ENCODE data around the gene ATG5. TPM values are rescaled to one million over a fixed set of nuclear protein-coding genes. Genes with fewer than 3 reads are reported as not detected.

ATG5 gene
- total and polyA plus RNA-seq, 2 donors (not counting 1 experiment from before 2014, with no cell fraction given): 13.6 to 26.3 TPM

DNA sequence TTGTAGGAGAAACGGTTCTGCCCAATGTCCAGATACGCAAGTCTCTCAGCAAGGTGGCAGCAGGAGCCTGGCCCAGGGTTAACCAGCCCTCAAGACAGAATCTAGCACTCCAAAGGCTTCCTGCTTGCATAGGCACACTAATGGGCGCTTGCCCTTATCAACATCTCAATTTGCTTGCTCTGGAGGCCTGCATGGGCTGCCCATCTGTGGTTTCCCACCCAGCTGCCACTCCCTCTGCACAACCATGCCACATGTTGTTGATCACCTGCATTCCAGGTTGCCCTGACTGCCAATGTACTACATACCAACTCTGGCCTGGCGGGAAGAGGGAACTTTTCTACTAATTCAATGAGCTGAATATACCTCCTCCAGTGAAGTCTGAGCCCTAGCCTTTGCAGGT, 74.6 kb downstream of the ATG5 start:
- intact Hi-C loops (cut with micrococcal nuclease): no loop called here
- ATAC-seq (ENCODE audit: low read depth): no peak
- no peak overlapping the region for H3K4me3 Mint-ChIP-seq
- no peak overlapping the region for H2AFZ ChIP-seq (ENCODE audit: insufficient read depth, low read depth, low read length, poor library complexity, severe bottlenecking)
- H3K79me2 ChIP-seq (ENCODE audit: control insufficient read depth, insufficient read depth, low read length): peaks cover 7% of the 10 kb centered on the region
- no peaks in the 10 kb centered on the region for H3K27me3 Mint-ChIP-seq
- H3K9me3 Mint-ChIP-seq (ENCODE audit: insufficient read depth): no peaks in the 10 kb centered on the region
- H3K4me1 ChIP-seq (ENCODE audit: control insufficient read depth in 2 of 2, insufficient read depth in 2 of 2, low read length in 2 of 2): no peaks in the 10 kb centered on the region
- no peak overlapping the region for H3K9ac ChIP-seq (ENCODE audit: low read length)
- no peak for DNase-seq
- 96% methylated on average over 4 of the region's 4 CpGs for WGBS (ENCODE audit: insufficient coverage)
- no peaks in the 10 kb centered on the region for H3K9me3 ChIP-seq (ENCODE audit: control extremely low read depth in 1 of 3, control insufficient read depth in 2 of 3, insufficient read depth in 1 of 3, low read length in 2 of 3)
- peaks cover 13 to 15% of the 10 kb centered on the region in 2 experiments for H3K36me3 ChIP-seq (replicated peaks in 1 of 2; ENCODE audit: control extremely low read depth in 1 of 2, control insufficient read depth in 1 of 2, extremely low read depth in 1 of 2, insufficient read depth in 2 of 2, low read length in 1 of 2)
- TF ChIP-seq, protein P1, sequence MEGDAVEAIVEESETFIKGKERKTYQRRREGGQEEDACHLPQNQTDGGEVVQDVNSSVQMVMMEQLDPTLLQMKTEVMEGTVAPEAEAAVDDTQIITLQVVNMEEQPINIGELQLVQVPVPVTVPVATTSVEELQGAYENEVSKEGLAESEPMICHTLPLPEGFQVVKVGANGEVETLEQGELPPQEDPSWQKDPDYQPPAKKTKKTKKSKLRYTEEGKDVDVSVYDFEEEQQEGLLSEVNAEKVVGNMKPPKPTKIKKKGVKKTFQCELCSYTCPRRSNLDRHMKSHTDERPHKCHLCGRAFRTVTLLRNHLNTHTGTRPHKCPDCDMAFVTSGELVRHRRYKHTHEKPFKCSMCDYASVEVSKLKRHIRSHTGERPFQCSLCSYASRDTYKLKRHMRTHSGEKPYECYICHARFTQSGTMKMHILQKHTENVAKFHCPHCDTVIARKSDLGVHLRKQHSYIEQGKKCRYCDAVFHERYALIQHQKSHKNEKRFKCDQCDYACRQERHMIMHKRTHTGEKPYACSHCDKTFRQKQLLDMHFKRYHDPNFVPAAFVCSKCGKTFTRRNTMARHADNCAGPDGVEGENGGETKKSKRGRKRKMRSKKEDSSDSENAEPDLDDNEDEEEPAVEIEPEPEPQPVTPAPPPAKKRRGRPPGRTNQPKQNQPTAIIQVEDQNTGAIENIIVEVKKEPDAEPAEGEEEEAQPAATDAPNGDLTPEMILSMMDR (IDR thresholded peaks at IDR 0.05): no peak
- TF ChIP-seq EZH2 (IDR thresholded peaks at IDR 0.05; ENCODE audit: borderline replicate concordance, insufficient read depth, low read depth, low read length, poor library complexity, severe bottlenecking): no peak
- H3K4me2 ChIP-seq (replicated peaks; ENCODE audit: low read depth, low read length, poor library complexity, severe bottlenecking): no peak overlapping the region
- H3K27ac Mint-ChIP-seq: no peak overlapping the region
- H3K27me3 ChIP-seq (replicated peaks in 1 of 4; ENCODE audit: control extremely low read depth in 1 of 4, control insufficient read depth in 3 of 4, insufficient read depth in 4 of 4, low read length in 3 of 4): no peaks in the 10 kb centered on the region
- H3K4me3 ChIP-seq (ENCODE audit: control extremely low read depth in 1 of 5, extremely low read depth in 1 of 5, insufficient read depth in 1 of 5, low read depth in 2 of 5, low read length in 4 of 5): no peak overlapping the region
- peaks cover 29% of the 10 kb centered on the region for H4K20me1 ChIP-seq (ENCODE audit: control insufficient read depth, insufficient read depth, low read length, poor library complexity, severe bottlenecking)
- POLR2A ChIA-PET: no interaction called here
- no peak overlapping the region for H3K27ac ChIP-seq (ENCODE audit: low read length in 2 of 2)
- CTCF ChIA-PET: no interaction called here
- peaks cover 18% of the 10 kb centered on the region for H3K4me1 Mint-ChIP-seq

DNA sequence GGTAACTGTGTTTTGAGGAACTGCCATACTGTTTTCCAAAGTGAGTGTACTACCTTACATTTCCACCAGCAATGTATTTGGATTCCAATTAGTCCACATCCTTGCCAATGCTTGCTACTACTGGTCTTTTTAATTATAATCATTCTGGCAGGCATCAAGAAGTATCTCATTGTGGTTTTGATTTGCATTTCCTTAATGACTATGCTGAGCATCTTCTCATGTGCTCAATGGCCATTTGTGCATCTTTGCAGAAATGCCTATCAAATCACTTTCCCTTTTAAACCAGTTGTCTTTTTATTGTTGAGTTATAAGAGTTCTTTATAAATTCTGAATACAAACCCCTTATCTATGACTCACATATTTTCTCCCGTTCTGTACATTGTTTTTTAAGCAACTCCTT, 75.9 kb downstream of the ATG5 start:
- H3K4me1 Mint-ChIP-seq: peaks cover 18% of the 10 kb centered on the region
- H3K79me2 ChIP-seq (ENCODE audit: control insufficient read depth, insufficient read depth, low read length): peaks cover 3% of the 10 kb centered on the region
- H3K4me3 Mint-ChIP-seq: no peak overlapping the region
- no peak overlapping the region for H3K9ac ChIP-seq (ENCODE audit: low read length)
- no peak overlapping the region for H3K4me2 ChIP-seq (replicated peaks; ENCODE audit: low read depth, low read length, poor library complexity, severe bottlenecking)
- DNase-seq (no peak), ATAC-seq (ENCODE audit: low read depth) (no peak)
- H3K9me3 ChIP-seq (ENCODE audit: control extremely low read depth in 1 of 3, control insufficient read depth in 2 of 3, insufficient read depth in 1 of 3, low read length in 2 of 3): no peaks in the 10 kb centered on the region
- no peak overlapping the region for H3K4me3 ChIP-seq (ENCODE audit: control extremely low read depth in 1 of 5, extremely low read depth in 1 of 5, insufficient read depth in 1 of 5, low read depth in 2 of 5, low read length in 4 of 5)
- no peaks in the 10 kb centered on the region for H3K9me3 Mint-ChIP-seq (ENCODE audit: insufficient read depth)
- CTCF ChIA-PET: no interaction called here
- peaks cover 24% of the 10 kb centered on the region for H4K20me1 ChIP-seq (ENCODE audit: control insufficient read depth, insufficient read depth, low read length, poor library complexity, severe bottlenecking)
- H2AFZ ChIP-seq (ENCODE audit: insufficient read depth, low read depth, low read length, poor library complexity, severe bottlenecking): no peak overlapping the region
- TF ChIP-seq, protein P1 (IDR thresholded peaks at IDR 0.05): no peak
- no peak for TF ChIP-seq EZH2 (IDR thresholded peaks at IDR 0.05; ENCODE audit: borderline replicate concordance, insufficient read depth, low read depth, low read length, poor library complexity, severe bottlenecking)
- no CpG with 5 or more reads among the region's 1 CpG for WGBS (ENCODE audit: insufficient coverage)
- peaks cover 15% of the 10 kb centered on the region in 2 experiments for H3K36me3 ChIP-seq (replicated peaks in 1 of 2; ENCODE audit: control extremely low read depth in 1 of 2, control insufficient read depth in 1 of 2, extremely low read depth in 1 of 2, insufficient read depth in 2 of 2, low read length in 1 of 2)
- intact Hi-C loops (cut with micrococcal nuclease): no loop called here
- no peaks in the 10 kb centered on the region for H3K27me3 Mint-ChIP-seq
- POLR2A ChIA-PET: no interaction called here
- no peak overlapping the region for H3K27ac ChIP-seq (ENCODE audit: low read length in 2 of 2)
- H3K27ac Mint-ChIP-seq: no peak overlapping the region
- no peaks in the 10 kb centered on the region for H3K27me3 ChIP-seq (replicated peaks in 1 of 4; ENCODE audit: control extremely low read depth in 1 of 4, control insufficient read depth in 3 of 4, insufficient read depth in 4 of 4, low read length in 3 of 4)
- H3K4me1 ChIP-seq (ENCODE audit: control insufficient read depth in 2 of 2, insufficient read depth in 2 of 2, low read length in 2 of 2): no peaks in the 10 kb centered on the region

All from B cell (primary cell).